GM12878 (cell line): Measurements from ENCODE around the gene NPR3. TPM values are rescaled to one million over a fixed set of nuclear protein-coding genes. Genes with fewer than 3 reads are reported as not detected.

Experiments used
- CHD4 ChIP-seq: fragments of 200-600 bp; sonication (generic); IDR thresholded peaks from 2 replicates; pipeline ENCODE4 v1.6.1; 2016; ENCODE audit warnings: mild to moderate bottlenecking
- IRF5 ChIP-seq: fragments of 450-650 bp; IDR thresholded peaks from 2 replicates; pipeline ENCODE4 v1.6.1; 2017; ENCODE audit warnings: borderline replicate concordance
- JUND ChIP-seq: IDR thresholded peaks from 2 replicates; pipeline ENCODE4 v1.6.1; 2012; ENCODE audit warnings: low read depth, mild to moderate bottlenecking, low read length, improper control_type of control experiment, moderate library complexity
- RELA ChIP-seq: fragments of 450-650 bp; IDR thresholded peaks from 2 replicates; pipeline ENCODE4 v1.8.0; 2014; ENCODE audit warnings: borderline replicate concordance; ENCODE audit not compliant: partially characterized antibody
- ZBTB40 ChIP-seq: fragments of 450-650 bp; IDR thresholded peaks from 2 replicates; pipeline ENCODE4 v1.6.1; 2016; ENCODE audit warnings: mild to moderate bottlenecking, moderate library complexity, borderline replicate concordance
- ZNF687 ChIP-seq: fragments of 450-650 bp; IDR thresholded peaks from 2 replicates; pipeline ENCODE4 v1.6.1; 2017; ENCODE audit warnings: mild to moderate bottlenecking, moderate library complexity
- polyA plus RNA-seq, 11 experiments: library from polyadenylated mRNA; depleted of rRNA in 4 of 11; unstranded in 6 of 11; stranded (reverse) in 5 of 11; fragments of >200 nt; fragmentation: Nextera tagmentation in 4 of 11; fragmentation: Illumina TruSeq in 1 of 11; extraction: Ambion mirVana in 4 of 11; extraction: Trizol in 1 of 11; gene quantifications; 1 replicate in 1 of 11; 2 replicates in 10 of 11; pipeline versions ENCODE4 v1.2.1 to v1.2.3, GENCODE V29; 2011 to 2016; ENCODE audit warnings: inconsistent platforms in 2 of 11, missing spikeins in 2 of 11, low read depth in 1 of 11
- total RNA-seq, 4 experiments: library from RNA; depleted of rRNA in 3 of 4; stranded (reverse); fragments of >200 nt in 3 of 4; fragmentation: Illumina TruSeq in 1 of 4; extraction: Trizol in 1 of 4; gene quantifications; 2 replicates each; pipeline versions ENCODE4 v1.2.1 to v1.2.3, GENCODE V29; 2013 to 2021

The NPR3 gene
- total and polyA plus RNA-seq, 10 of the 15 experiments (the other 5 are each of a cell fraction or from before 2014, with no cell fraction given), result 0.01 to 0.37 (median 0.14) TPM; not detected in 7

- TF ChIP-seq ZBTB40, result no peak
- no peak for TF ChIP-seq JUND
- TF ChIP-seq IRF5, result no peak
- TF ChIP-seq ZNF687, result no peak
- TF ChIP-seq CHD4, result no peak
- TF ChIP-seq RELA, result no peak
These were observed 10.5 kb downstream of the NPR3 start (continued) for GRCh38 chr5:32721626-32722025.
